ENCODE data around the gene ADAMTS12. TPM values are rescaled to one million over a fixed set of nuclear protein-coding genes. Genes with fewer than 3 reads are reported as not detected.

ADAMTS12 gene
- total RNA-seq, 4 donors from 2014 or later = 2.3 to 6.0 (median 4.2) TPM

DNA sequence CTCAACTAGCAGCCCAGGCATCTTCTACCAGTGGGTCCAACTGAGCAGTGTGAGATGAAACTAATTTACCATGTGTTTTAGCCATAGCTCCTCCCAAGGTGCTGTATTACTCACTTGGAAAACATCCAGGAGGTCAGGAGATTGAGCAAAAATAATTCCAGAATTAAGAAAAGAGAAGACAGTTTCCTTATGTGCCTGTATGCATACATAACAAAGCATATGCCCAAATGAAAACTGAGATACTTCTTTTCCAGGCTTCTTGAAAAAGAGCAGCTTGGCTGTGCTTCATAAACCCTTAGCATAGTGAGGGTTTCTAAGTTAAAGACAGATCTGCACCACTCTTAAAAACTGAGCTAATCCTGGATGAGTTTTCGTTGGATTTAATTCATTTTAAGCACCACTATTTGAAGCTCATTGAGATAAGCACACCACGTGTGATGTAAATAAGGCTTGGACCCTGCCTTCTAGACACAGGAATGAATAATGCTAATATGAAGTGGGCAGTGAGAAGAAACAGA, 119.4 kb downstream of the ADAMTS12 start:
- Histone ChIP-seq H3K9me3 (no peaks in the 10 kb centered on the region), H3K4me1 (peaks cover 0 to 37% (median 34%) of the 10 kb centered on the region in 4 donors), H3K4me3 (no peak overlapping the region), H3K36me3 (no peaks in the 10 kb centered on the region), H3K27ac (replicated peaks in 1 of 4) (peak overlapping the region in 1 of 4 donors; percentile 16), H3K27me3 (no peaks in the 10 kb centered on the region)
- 23% methylated on average over 2 of the region's 2 CpGs for WGBS
- no peak for DNase-seq (ENCODE audit: extremely low spot score)
- intact Hi-C loops (cut with DNase I) = no loop called here
- TF ChIP-seq POLR2AphosphoS5 (IDR thresholded peaks at IDR 0.05) = no peak
- TF ChIP-seq, protein P1, sequence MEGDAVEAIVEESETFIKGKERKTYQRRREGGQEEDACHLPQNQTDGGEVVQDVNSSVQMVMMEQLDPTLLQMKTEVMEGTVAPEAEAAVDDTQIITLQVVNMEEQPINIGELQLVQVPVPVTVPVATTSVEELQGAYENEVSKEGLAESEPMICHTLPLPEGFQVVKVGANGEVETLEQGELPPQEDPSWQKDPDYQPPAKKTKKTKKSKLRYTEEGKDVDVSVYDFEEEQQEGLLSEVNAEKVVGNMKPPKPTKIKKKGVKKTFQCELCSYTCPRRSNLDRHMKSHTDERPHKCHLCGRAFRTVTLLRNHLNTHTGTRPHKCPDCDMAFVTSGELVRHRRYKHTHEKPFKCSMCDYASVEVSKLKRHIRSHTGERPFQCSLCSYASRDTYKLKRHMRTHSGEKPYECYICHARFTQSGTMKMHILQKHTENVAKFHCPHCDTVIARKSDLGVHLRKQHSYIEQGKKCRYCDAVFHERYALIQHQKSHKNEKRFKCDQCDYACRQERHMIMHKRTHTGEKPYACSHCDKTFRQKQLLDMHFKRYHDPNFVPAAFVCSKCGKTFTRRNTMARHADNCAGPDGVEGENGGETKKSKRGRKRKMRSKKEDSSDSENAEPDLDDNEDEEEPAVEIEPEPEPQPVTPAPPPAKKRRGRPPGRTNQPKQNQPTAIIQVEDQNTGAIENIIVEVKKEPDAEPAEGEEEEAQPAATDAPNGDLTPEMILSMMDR (IDR thresholded peaks at IDR 0.05) = no peak
- no peak for TF ChIP-seq EP300 (IDR thresholded peaks at IDR 0.05)
- no peak for TF ChIP-seq POLR2A (IDR thresholded peaks at IDR 0.05; ENCODE audit: low read depth)

GRCh38 chr5:33769968-33770367, 121.8 kb downstream of the ADAMTS12 start:
- Histone ChIP-seq H3K27me3 (no peaks in the 10 kb centered on the region), H3K4me3 (no peak overlapping the region), H3K27ac (replicated peaks in 1 of 4) (no peak overlapping the region), H3K36me3 (no peaks in the 10 kb centered on the region), H3K9me3 (no peaks in the 10 kb centered on the region), H3K4me1 (peaks cover 0 to 37% (median 34%) of the 10 kb centered on the region in 4 donors)
- 84% methylated on average over 1 of the region's 1 CpG for WGBS
- no peak for DNase-seq (ENCODE audit: extremely low spot score)
- intact Hi-C loops (cut with DNase I) = no loop called here
- TF ChIP-seq POLR2AphosphoS5 (IDR thresholded peaks at IDR 0.05) = no peak
- TF ChIP-seq POLR2A (IDR thresholded peaks at IDR 0.05; ENCODE audit: low read depth) = no peak
- TF ChIP-seq, protein P1 (IDR thresholded peaks at IDR 0.05) = no peak
- no peak for TF ChIP-seq EP300 (IDR thresholded peaks at IDR 0.05)

DNA sequence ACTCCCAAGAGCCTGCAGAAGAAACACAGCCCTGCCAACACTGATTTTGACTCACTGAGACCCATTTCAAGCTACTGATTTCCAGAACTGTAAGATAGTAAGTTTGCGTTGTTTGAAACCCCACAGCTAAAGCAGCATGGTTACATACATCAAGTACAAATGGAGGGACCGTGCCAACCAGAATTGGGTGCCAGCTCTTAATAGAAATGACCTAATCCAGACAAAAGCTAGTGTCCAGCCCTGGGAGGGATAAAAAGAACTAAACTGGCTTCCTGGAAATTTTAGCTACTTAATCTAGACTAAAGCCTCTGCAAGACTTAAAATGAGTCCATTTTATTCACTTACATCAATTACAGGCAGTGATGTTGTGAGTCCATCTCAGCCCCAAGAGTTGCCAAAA, 122.6 kb downstream of the ADAMTS12 start:
- Histone ChIP-seq H3K9me3 (no peaks in the 10 kb centered on the region), H3K36me3 (no peaks in the 10 kb centered on the region), H3K27ac (replicated peaks in 1 of 4) (no peak overlapping the region), H3K4me1 (peaks cover 0 to 34% (median 31%) of the 10 kb centered on the region in 4 donors), H3K27me3 (no peaks in the 10 kb centered on the region), H3K4me3 (no peak overlapping the region)
- intact Hi-C loops (cut with DNase I) = no loop called here
- 33% methylated on average over 2 of the region's 2 CpGs for WGBS
- no peak for DNase-seq (ENCODE audit: extremely low spot score)
- TF ChIP-seq EP300 (IDR thresholded peaks at IDR 0.05) = no peak
- TF ChIP-seq, protein P1 (IDR thresholded peaks at IDR 0.05) = no peak

DNA sequence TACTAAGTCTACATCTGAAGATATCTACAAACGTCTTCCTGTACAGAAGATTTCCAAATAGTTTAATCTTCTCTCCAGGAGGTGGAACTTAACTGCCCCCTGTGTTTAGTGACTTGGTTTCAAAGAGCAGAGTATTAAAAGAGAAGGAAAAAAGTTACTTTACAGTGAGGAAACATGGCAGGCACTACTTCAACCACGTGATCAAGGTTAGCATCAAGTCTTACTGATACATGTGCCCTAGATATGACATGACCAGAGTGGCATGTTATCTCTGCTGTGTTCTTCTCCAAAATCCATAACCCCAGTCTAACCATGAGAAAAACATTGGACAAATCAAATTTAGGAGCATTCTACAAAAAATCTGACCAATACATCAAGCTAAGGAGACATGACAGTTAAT, 125.8 kb downstream of the ADAMTS12 start:
- Histone ChIP-seq H3K27ac (replicated peaks in 1 of 4) (no peak overlapping the region), H3K27me3 (no peaks in the 10 kb centered on the region), H3K36me3 (no peaks in the 10 kb centered on the region), H3K4me1 (peaks cover 0 to 16% (median 10%) of the 10 kb centered on the region in 4 donors), H3K9me3 (no peaks in the 10 kb centered on the region), H3K4me3 (no peak overlapping the region)
- no peak for DNase-seq (ENCODE audit: extremely low spot score)
- TF ChIP-seq POLR2AphosphoS5 (IDR thresholded peaks at IDR 0.05) = no peak
- no peak for TF ChIP-seq POLR2A (IDR thresholded peaks at IDR 0.05; ENCODE audit: low read depth)
- no peak for TF ChIP-seq EP300 (IDR thresholded peaks at IDR 0.05)
- TF ChIP-seq, protein P1 (IDR thresholded peaks at IDR 0.05) = no peak
- 75% methylated on average over 2 of the region's 2 CpGs for WGBS
- intact Hi-C loops (cut with DNase I) = no loop called here

- DNase-seq (ENCODE audit: extremely low spot score) = no peak
- Histone ChIP-seq H3K27me3 (no peaks in the 10 kb centered on the region), H3K36me3 (no peaks in the 10 kb centered on the region), H3K4me3 (no peak overlapping the region), H3K27ac (replicated peaks in 1 of 4) (no peak overlapping the region), H3K4me1 (peaks cover 0 to 16% (median 10%) of the 10 kb centered on the region in 4 donors), H3K9me3 (no peaks in the 10 kb centered on the region)
- no peak for TF ChIP-seq POLR2AphosphoS5 (IDR thresholded peaks at IDR 0.05)
- no peak for TF ChIP-seq EP300 (IDR thresholded peaks at IDR 0.05)
- TF ChIP-seq, protein P1 (IDR thresholded peaks at IDR 0.05) = no peak
- no peak for TF ChIP-seq POLR2A (IDR thresholded peaks at IDR 0.05; ENCODE audit: low read depth)
- intact Hi-C loops (cut with DNase I) = no loop called here
- WGBS = 91% methylated on average over 3 of the region's 3 CpGs
Observed at GRCh38 chr5:33764786-33765185, 127.0 kb downstream of the ADAMTS12 start.
